ENCODE data around the gene ZNF846.
A peak's percentile ranks its signal among the peaks of the same experiment; 100 is the strongest.

DNA sequence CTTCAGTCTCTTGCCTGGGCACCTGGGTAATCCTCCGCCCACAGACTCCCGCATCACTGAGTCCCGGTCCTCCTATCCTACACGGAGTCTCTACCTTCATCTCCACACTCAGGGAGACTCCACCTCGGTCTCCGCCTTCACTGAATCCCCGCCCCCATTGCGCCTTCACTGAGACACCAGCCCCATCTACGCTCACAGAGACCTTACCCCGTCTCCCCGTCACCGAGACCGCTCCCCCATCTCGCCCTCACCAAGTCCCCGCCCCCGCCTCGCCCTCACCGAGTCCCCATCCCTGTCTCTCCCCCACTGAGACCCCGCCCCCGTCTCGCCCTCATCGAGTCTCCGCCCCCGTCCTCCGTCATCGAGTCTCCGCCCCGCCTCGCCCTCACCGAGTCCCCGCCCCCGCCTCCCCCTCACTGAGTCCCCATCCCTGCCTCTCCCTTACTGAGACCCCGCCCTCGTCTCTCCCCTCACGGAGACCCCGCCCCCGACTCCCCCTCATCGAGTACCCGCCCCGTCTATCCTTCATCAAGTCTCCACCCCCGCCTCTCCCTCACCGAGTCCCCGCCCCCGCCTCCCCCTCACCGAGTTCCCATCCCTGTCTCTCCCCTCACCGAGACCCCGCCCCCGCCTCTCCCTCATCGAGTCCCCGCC lies 23.1 kb upstream of the ZNF846 start:
- peak in 1 of 2 donors; percentile 53 for TF ChIP-seq POLR2A (IDR thresholded peaks at IDR 0.05)
- TF ChIP-seq, protein P1, sequence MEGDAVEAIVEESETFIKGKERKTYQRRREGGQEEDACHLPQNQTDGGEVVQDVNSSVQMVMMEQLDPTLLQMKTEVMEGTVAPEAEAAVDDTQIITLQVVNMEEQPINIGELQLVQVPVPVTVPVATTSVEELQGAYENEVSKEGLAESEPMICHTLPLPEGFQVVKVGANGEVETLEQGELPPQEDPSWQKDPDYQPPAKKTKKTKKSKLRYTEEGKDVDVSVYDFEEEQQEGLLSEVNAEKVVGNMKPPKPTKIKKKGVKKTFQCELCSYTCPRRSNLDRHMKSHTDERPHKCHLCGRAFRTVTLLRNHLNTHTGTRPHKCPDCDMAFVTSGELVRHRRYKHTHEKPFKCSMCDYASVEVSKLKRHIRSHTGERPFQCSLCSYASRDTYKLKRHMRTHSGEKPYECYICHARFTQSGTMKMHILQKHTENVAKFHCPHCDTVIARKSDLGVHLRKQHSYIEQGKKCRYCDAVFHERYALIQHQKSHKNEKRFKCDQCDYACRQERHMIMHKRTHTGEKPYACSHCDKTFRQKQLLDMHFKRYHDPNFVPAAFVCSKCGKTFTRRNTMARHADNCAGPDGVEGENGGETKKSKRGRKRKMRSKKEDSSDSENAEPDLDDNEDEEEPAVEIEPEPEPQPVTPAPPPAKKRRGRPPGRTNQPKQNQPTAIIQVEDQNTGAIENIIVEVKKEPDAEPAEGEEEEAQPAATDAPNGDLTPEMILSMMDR (IDR thresholded peaks at IDR 0.05) = no peak

Measured in tibial nerve (tissue), 3 donors.